ENCODE data around the gene WSCD1.

GRCh38 chr17:6099492-6099891, 29.3 kb downstream of the WSCD1 start:
- TF ChIP-seq CTCF (IDR thresholded peaks at IDR 0.05; ENCODE audit: low read length) (no peak), EZH2 (IDR thresholded peaks at IDR 0.05; ENCODE audit: borderline replicate concordance, low read length) (no peak)

All from OCI-LY1 (cell line).